ENCODE results near the gene PUS10.

- TF ChIP-seq CTCF (IDR thresholded peaks at IDR 0.05): no peak
- TF ChIP-seq POLR2A (IDR thresholded peaks at IDR 0.05): no peak
Observed at GRCh38 chr2:61042807-61043206, 24.8 kb upstream of the PUS10 start.

Measured in body of pancreas (tissue), 4 donors.